GM12874 (cell line): ENCODE measurements around the gene SND1.

Experiments used
- CTCF ChIP-seq: IDR thresholded peaks from 2 replicates; pipeline ENCODE4 v1.5.1; 2011; ENCODE audit warnings: low read depth, mild to moderate bottlenecking, control low read depth, low read length, moderate library complexity; ENCODE audit not compliant: insufficient read depth

SND1 gene

GRCh38 chr7:128033246-128033645, 381.3 kb downstream of the SND1 start:
- no peak for TF ChIP-seq CTCF

GRCh38 chr7:128034825-128035224, 382.8 kb downstream of the SND1 start:
- TF ChIP-seq CTCF = no peak

- TF ChIP-seq CTCF = 0 out of 2 replicates have a peak, but pooled peaks have one; percentile 10
Measured at GRCh38 chr7:128035712-128036111, 383.7 kb downstream of the SND1 start.

- TF ChIP-seq CTCF = no peak
Measured at GRCh38 chr7:128036226-128036940, 384.4 kb downstream of the SND1 start.

GRCh38 chr7:128037081-128037480, 385.1 kb downstream of the SND1 start:
- TF ChIP-seq CTCF = no peak

GRCh38 chr7:128037880-128038619, 386.1 kb downstream of the SND1 start:
- TF ChIP-seq CTCF = no peak

- TF ChIP-seq CTCF = no peak
Measured at GRCh38 chr7:128039544-128039953, 387.6 kb downstream of the SND1 start.
